Forelimb muscle (tissue), 1 donor: Measurements from ENCODE around the gene SLC10A4. TPM values are rescaled to one million over a fixed set of nuclear protein-coding genes. Genes with fewer than 3 reads are reported as not detected.
"Not testable (repeated sequence)": the region's sequence is repeated elsewhere in the genome, so short reads cannot be mapped to it uniquely, and the experiment has no call there.

Experiments used
- DNase-seq: peaks from one replicate; pipeline ENCODE4 v3.0.0-alpha.2; 2013; ENCODE audit warnings: low read depth
- polyA plus RNA-seq: library from polyadenylated mRNA; unstranded; fragments of 120-200 nt; gene quantifications from one replicate; pipeline ENCODE4 v1.2.1, GENCODE V29; 2013; ENCODE audit not compliant: insufficient read length

The SLC10A4 gene, protein sequence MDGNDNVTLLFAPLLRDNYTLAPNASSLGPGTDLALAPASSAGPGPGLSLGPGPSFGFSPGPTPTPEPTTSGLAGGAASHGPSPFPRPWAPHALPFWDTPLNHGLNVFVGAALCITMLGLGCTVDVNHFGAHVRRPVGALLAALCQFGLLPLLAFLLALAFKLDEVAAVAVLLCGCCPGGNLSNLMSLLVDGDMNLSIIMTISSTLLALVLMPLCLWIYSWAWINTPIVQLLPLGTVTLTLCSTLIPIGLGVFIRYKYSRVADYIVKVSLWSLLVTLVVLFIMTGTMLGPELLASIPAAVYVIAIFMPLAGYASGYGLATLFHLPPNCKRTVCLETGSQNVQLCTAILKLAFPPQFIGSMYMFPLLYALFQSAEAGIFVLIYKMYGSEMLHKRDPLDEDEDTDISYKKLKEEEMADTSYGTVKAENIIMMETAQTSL
- 0.68 TPM for polyA plus RNA-seq

DNA sequence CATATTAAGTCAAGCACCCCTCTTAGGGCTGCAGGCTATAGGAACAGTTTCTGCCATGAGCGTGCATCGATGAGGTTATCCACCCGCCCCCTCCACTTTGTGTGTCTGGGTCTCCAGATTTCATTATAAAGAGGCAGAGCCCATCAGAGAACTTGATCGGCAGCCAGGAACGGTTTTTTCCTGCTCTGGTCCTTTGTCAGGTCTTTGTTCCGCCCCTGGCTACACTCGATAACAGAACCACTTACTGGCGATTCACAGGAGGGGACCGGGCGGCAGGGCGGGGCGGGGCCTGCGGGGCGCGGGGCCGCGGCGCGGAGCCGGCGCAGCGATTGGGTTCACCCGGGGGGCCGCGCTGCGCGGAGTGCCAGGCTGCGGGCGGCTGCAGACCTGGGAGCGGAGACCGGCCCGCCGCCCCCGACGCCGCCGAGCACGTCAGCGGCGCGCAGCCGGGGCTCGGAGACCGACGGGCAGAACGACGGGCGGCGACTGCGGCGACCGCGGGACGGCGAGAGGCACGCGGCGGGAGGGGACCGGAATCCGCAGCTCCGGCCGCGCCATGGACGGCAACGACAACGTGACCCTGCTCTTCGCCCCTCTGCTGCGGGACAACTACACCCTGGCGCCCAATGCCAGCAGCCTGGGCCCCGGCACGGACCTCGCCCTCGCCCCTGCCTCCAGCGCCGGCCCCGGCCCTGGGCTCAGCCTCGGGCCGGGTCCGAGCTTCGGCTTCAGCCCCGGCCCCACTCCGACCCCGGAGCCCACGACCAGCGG is at the start of gene SLC10A4:
Gene SLC10A4 (plus strand): TSS at position 338 of the 771 bp plus-strand sequence. CDS start 219 bp downstream, at position 557.
- DNase-seq = no peak

DNA sequence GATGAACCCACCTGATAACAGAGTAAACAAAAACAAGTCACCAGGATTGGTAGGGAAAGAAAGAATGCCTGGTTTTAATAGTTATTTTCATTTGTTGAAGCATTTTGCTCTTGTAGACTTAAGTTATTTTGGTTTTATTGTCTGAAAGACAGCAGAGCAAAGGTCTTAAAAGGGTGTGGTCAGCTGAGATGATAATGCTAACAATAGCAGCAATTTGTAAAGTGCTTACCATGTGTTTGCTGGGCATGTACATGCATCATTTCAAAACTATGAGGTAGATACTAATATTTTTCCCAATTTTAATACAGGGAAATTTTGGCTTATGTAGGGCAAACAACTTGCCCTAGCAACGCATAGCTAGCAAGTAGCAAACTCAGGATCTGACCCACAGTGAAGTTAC is 46.8 kb upstream of the SLC10A4 start:
- no peak for DNase-seq

DNA sequence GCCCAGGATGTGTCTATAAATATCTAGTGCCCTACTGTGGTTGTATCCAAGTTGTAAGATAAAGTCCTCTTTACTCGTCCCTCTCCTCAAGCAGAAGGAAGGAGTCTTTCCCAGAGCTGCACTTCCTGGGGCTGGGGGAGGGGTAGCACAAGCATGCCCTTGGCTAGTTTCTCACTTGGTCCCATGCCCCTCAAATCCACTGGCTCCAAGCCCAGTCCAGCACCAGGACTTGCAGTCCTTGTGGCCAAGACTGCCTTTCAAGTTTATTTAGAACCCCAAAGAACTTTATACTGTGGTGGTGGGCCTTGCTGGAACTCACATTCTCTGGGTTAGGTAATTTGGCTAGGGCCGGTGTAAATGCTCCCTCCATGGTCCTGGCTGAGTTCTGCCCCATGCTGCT is 43.2 kb upstream of the SLC10A4 start:
- DNase-seq = no peak

DNA sequence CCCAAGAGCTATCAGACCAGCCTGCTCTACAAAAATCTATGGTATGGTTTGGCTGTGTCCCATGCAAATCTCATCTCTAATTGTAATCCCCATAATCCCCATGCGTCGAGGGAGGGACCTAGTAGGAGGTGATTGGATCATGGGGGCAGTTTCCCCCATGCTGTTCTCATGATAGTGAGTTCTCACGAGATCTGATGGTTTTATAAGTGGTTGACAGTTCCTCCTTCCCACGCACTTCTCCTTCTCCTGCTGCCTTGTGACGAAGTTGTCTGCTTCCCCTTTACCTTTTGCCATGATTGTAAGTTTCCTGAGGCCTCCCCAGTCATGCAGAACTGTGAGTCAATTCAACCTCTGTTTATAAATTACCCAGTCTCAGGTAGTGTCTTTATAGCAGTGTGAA is 42.2 kb upstream of the SLC10A4 start:
- not testable (repeated sequence) for DNase-seq

DNA sequence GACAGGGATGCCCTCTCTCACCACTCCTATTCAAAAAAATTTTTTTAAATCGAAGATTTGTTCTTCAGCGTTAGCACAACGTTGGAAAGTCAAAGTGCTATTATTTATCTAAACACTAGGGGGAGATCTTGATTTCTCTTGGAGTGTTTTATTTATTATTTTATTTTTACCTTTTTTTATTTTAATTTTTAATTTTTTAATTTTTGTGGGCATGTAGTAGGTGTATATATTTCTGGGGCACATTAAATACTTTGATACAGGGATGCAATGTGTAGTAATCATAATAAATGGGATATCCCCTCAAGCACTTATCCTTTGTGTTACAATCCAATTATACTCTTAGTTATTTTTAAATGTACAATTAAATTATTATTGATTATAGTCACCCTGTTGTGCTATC is 37.4 kb upstream of the SLC10A4 start:
- DNase-seq = no peak

DNA sequence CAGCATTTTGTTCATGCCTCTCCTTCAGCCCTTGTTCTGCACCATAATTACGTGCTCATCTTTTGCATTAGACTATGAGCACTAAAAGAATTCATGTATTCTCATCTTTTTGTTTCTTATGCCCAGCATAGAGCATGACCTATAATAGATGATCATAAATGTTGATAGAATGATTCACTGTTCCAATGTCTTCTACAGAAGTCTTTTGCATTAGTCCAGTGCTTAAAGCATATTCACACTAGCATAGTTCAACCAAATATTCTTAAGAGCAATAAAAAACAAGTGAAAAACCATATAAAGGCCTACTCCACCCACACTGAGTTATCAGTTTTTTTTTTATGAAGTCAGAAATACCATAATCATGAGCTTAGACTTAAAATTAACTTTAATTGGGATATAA is 36.5 kb upstream of the SLC10A4 start:
- DNase-seq = no peak

DNA sequence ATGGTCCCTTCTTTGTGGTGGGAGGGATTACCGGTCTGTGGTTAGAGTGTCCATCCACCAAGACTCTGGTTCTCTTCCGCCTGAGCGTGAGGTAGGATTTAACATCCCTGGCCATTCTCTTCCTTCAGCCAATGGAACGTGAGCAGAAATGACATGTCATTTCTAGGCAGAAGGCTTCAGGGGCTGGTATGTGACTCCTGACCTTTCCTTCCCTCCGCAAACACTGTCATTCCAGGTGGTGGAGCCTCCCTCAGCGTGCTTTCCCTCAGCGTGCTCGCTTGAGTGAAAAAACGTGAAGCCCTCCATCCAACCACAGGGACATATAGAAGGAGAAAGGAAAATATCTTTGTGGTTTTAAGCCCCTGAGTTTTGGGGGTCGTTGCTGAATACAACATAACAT is 34.0 kb upstream of the SLC10A4 start:
- no peak for DNase-seq

DNA sequence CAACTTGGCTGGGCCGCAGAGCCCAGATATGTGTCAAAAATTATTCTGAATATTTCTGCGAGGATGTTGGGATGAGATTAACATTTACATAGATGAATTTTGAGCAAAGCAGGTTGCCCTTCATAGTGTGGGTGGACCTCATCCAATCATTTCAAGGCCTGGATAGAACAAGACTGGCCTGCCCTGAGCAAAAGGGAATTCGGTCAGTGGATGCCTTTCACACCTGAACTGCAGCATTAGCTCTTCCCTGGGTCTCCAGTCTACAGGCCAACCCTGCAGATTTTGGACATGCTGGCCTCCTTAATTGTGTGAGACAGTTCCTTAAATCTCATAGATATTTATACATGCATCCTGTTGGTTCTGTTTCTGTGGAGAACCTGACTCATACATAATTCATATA is 32.4 kb upstream of the SLC10A4 start:
- no peak for DNase-seq

DNA sequence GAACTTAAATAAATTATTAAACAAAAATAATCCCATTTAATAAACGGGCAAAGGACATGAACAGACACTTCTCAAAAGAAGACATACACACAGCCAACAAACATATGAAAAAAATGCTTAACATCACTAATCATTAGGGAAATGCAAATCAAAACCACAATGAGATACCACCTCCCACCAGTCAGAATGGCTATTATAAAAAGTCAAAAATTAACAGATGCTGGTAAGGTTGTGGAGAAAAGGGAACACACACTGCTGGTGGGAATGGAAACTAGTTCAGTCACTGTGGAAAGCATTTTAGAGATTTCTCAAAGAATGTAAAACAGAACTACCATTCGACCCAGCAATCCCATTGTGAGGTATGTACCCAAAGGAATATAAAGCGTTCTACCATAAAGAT is 31.5 kb upstream of the SLC10A4 start:
- not testable (repeated sequence) for DNase-seq

DNA sequence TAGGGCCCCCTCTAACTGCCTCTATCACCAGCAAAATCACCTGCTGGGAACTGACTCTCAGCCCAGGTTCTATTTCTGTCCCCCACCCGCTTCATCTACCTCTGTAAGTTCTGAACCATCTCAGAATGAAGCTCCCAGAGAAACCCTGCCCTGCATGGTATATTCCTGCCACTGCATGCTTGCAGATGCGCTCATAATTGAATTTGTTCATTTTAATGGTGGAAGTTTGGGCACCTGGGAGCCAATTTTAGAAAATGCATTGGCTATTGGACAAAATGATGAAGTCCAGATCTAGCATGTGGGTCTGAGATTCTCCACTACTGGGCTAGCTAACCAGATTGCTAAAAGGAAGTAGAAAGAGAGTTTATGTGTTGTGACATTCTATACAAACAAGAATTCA is 28.6 kb upstream of the SLC10A4 start:
- no peak for DNase-seq

DNA sequence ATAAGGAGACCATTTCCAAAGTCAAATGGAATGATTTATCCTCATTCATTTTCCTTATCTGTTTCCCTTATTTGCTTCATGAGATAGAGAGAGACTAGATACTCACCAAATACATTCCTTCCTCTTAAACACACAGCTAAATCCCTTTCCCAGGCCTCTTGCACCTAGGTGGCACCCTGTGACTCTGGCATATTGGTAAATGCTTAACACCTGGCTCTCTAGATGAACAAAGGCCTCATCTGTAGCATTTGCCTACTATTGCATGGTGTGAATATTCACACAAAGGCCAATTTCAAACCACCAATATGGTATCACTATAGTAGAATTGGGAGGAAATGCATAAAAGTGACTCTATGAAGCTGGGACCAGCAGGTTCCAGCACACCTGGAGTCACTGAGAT is 22.1 kb upstream of the SLC10A4 start:
- DNase-seq = no peak

DNA sequence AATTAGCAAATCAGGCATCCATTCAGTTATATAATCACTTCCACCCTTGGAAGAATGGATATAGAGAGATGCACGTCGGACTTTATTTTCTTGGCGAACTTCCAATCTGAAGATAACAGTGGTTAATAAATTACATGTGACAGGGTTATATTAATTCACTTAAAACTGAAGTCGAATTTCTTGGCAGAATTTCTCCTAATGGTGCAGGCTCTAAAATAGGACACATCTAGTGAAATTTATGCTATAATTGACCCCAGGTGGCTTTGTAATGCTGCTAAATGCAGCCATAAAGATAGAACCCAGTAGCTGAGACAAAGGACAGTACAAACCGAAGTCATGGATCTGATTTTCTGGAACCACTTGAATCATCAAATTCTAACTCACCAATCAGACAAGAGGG is 20.8 kb upstream of the SLC10A4 start:
- no peak for DNase-seq

DNA sequence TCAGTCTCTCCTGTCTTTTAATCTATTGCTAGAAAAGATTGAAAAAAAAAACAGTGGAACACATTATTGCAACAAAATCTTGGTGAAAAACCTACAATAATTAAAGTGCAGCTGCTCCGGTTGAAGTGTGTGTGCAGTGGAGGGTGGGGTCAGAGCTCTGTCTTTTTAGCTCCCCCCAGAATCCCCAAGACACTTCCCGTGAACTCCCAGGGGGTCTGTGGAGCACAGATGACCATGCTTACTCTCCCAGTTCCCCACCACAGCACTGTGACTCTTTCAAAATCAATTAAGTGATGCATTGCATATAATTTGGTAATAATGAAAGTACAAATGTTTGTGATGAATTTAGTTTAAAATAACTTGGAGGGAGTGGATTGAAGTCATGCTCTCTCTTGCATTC is 15.7 kb upstream of the SLC10A4 start:
- DNase-seq = no peak

DNA sequence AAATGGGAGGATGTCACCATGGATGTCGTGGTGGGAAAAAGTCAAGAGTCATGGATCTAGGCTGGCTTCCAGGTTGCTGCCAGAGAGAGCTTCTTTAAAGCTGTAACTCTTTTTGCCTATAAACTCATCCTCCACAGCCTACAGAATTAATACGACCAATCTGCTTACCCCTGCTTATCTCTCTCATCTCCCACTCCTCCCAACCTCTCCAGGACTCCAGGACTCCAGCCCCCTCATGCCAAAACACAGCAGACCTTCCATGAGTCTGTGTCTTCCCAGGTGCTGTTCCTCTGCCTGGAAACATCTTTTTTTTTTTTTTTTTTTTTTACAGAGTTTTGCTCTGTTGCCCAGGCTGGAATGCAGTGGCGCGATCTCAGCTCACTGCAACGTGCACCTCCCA is 15.3 kb upstream of the SLC10A4 start:
- no peak for DNase-seq

DNA sequence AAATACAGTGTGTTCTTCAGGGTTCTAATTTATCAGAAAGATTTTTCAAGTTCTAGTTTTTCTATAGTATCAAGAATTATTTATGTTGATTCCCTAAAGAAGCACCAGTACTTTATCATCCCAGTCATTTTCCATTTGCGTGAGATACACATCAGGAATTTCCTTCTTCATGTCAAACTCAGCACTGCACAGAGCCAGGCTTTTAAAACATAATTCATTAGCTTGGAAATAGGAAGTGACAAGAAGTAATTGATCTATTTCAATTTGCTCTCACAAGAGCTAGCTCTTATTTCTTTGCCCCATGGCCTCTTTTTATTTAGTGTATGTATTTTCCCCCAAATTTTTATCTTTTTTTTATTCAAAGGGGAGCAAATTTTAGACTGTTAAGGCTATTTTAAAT is 13.0 kb upstream of the SLC10A4 start:
- no peak for DNase-seq

DNA sequence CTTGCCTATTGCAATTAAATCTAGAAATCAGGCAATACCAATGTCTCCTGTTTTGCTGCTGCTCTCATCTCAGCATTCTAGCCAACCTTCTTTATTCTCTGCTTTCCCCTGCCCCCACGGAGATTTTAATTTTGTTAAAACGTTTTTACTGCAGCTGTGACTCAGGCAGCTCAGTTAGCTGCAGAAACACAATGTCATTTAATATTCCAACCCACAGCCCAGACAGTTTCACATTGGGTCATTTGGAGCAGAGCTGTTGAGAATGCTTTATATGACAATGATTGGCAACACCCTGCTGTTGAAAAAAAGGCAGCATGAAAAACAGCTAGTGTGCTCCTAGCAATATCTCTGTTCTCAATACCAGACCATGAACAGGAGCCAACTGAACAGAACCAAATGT is 12.6 kb upstream of the SLC10A4 start:
- DNase-seq = no peak

DNA sequence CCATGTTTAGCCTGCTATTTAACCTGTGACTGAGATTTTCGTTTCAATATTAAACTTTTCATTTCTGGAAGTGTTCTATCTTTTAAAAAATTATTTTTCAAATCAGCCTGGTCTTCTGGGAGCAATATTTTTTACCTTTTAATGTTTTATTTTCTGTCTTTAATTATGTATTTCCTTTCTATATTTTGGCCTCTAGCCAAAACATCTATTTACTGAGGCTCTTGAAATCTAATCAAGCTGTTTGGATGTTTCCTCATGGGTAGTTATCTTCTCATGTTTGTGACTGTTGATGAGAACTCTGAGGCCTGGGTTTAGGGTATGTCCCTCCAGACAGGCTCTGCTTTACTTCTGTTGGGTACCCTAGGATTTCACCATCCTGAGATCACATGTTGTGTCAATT is 10.3 kb upstream of the SLC10A4 start:
- DNase-seq = no peak

DNA sequence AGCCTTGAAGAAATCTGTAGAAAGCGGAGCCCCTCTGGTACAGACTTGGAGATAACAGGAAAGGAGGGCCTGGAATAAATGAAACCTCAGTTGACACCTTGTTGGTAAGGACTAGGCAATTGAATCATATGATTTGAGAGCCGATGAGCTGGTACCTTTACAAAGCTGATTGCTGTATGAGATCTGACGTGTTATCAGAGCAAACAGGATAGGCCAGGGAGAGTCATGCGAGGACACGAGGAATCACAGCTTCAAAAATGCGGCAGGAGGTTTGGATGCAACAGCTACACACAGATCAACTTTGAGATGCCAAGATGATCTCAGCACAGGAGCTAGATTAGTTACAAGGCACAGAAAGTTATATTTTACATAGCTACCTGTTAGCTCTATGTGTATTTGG is 7.4 kb upstream of the SLC10A4 start:
- DNase-seq = no peak

DNA sequence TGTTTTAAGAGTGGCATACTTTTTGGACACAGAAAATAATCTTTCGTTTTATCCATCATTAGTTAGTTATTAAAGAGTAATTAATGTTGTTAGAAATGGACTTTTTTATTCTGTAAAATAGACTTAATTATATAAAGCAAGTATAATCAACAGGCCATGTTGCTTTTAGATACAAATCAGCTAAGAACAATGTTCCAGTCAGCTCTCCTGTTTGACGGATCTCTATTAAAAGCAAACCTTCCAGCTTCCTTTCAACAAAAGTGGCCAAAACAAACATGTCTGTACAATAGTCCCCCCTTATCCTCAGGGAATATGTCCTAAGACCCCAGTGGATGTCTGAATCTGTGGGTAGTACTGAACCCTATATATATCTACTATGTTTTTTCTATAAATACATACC is 4.9 kb upstream of the SLC10A4 start:
- DNase-seq = no peak

DNA sequence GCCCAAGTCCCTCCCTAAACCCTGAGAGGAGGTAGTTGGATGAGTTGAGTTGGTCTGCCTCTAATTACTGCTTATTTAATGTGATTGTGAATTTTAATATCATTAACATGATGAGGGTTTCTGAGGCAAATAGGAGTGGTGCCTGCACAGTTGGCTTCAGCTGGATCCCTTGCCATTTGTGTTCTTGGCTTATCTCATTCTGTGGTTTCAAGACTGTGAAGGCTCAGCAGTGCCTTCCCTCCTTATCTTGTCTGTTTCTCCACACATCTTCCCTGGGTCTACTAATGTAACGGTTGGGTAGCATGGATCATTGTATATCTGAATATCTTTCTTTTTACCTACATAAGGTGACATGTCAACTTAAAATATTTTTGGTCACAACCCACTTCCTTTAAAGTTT is 1.6 kb upstream of the SLC10A4 start:
- DNase-seq = no peak

DNA sequence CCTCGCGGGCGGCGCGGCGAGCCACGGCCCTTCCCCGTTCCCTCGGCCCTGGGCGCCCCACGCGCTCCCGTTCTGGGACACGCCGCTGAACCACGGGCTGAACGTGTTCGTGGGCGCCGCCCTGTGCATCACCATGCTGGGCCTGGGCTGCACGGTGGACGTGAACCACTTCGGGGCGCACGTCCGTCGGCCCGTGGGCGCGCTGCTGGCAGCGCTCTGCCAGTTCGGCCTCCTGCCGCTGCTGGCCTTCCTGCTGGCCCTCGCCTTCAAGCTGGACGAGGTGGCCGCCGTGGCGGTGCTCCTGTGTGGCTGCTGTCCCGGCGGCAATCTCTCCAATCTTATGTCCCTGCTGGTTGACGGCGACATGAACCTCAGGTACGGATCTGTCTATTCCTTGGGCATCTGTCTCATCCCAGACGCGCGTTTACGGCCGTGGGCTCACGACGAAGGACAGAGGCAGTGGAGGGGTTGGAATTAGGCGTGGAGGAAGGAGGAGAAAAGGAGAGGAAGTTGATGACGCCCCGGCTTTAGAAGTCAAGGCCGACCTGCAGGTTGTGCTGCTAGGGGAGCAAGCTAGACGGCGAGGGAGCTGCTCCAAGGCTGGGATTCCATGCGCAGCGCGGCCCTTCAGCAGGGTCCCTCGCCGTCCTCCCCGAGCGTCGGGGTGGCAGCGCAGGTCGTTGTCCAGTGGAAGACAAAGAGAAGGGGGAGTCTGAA is 792 bp downstream of the SLC10A4 start:
- no peak for DNase-seq

DNA sequence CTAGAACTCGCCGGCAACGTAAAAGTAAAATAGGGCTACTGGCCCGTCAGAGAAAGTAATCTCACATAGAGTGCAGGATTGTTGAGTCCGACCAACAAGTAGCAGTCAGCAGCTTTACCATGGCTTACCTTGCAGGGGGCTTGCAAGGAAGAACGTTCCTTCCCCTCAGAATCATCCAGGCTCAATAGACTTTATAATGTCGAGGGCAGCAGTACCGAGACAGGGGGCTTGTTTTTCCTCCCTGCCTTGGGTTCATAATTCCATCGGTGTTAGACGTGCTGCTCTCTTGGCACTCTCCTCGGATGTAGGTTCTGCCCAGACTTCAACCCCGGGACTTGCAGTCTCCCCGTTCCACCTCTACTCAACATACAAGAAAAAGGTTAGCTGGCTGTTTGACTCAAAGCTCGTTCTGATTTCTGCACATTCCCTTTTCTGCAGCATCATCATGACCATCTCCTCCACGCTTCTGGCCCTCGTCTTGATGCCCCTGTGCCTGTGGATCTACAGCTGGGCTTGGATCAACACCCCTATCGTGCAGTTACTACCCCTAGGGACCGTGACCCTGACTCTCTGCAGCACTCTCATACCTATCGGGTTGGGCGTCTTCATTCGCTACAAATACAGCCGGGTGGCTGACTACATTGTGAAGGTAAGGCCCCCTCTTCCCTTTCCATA is 1.5 kb downstream of the SLC10A4 start:
- DNase-seq = no peak
